Measurements from ENCODE around the gene PTBP3. TPM values are rescaled to one million over a fixed set of nuclear protein-coding genes. Genes with fewer than 3 reads are reported as not detected.

The PTBP3 gene
- total RNA-seq, 4 donors from 2014 or later = 52.1 to 126 (median 71.0) TPM

DNA sequence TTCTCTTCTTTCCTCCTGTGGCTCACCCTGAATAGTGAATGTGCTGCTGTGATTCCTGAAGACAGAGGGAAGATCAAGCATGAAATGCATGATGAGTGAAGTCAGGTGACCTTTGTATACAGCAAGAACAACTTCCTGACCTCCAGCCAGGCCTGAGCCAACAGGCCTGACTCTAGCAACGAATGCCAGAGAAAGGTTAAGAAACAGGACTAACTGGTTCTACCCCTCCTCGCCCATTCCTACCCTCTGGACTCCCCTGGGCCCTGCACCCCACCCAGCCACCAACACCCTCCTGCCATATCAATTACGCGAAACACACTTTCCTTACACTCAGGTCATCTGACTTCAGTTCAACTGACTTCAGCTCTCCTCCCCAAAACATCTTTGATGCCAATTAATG, 163.2 kb downstream of the PTBP3 start:
- H3K36me3 ChIP-seq = no peaks in the 10 kb centered on the region
- TF ChIP-seq CTCF (IDR thresholded peaks at IDR 0.05) (peak in 1 of 6 experiments; percentile 6), POLR2A (IDR thresholded peaks at IDR 0.05) (peak in 1 of 2 donors; percentile 27)
- H3K4me3 ChIP-seq = no peak overlapping the region
- peak in 2 of 3 donors; percentile 68 to 73 for DNase-seq
- peaks cover 5 to 19% (median 10%) of the 10 kb centered on the region in 4 donors for H3K4me1 ChIP-seq
- no peaks in the 10 kb centered on the region for H3K27me3 ChIP-seq
- peak overlapping the region in 3 of 4 donors; percentile 59 to 87 (median 71) for H3K27ac ChIP-seq
- H3K9me3 ChIP-seq = no peaks in the 10 kb centered on the region

DNA sequence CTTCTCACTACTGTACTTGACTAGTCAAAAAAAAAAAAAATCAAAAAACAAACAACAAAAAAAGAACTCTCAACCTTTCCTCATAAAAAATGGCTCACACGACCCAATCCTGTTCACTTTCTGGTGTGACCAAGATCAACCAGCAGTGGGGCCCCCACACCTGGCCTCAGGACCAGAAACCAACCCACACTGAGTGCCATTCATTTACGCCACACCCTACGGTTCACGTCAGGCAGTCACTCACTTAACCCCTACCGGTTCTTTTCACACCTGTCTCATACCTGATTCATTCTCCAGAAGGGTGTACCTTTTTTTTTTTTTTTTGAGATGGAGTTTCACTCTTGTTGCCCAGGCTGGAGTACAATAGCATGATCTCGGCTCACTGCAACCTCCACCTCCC, 164.1 kb downstream of the PTBP3 start:
- Histone ChIP-seq H3K4me3 (no peak overlapping the region), H3K4me1 (peaks cover 4 to 19% (median 8%) of the 10 kb centered on the region in 4 donors), H3K27me3 (no peaks in the 10 kb centered on the region), H3K36me3 (no peaks in the 10 kb centered on the region), H3K9me3 (no peaks in the 10 kb centered on the region), H3K27ac (peak overlapping the region in 3 of 4 donors; percentile 25 to 87 (median 71))
- peak in 2 of 3 donors; percentile 51 to 69 for DNase-seq
- TF ChIP-seq POLR2A (IDR thresholded peaks at IDR 0.05) = no peak
- TF ChIP-seq CTCF (IDR thresholded peaks at IDR 0.05) = no peak

DNA sequence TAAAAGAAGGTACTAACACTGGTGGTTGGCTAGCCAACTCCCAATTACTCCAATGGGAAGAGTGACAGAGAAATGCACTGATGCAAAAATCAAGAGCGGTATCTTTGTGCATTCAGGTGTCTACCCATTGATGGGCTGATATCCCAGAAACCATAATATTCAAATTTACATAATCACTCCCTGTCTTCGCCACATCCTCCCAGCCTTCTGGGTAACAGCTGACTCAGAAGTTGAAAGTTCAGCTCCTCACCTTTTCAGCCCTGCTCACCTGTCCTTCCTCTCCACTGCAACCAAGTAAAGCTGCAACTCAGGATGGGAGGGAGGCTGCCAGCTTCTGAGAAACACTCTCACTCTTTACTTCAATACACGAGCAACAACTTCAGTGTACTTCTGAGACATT, 165.2 kb downstream of the PTBP3 start:
- peak overlapping the region in 3 of 4 donors; percentile 18 to 87 (median 25) for H3K27ac ChIP-seq
- peak in 1 of 2 donors; percentile 40 for TF ChIP-seq POLR2A (IDR thresholded peaks at IDR 0.05)
- TF ChIP-seq CTCF (IDR thresholded peaks at IDR 0.05) = no peak
- H3K4me1 ChIP-seq = peaks cover 0 to 10% (median 0%) of the 10 kb centered on the region in 4 donors
- H3K27me3 ChIP-seq = no peaks in the 10 kb centered on the region
- H3K36me3 ChIP-seq = no peaks in the 10 kb centered on the region
- peak in 1 of 3 donors; percentile 71 for DNase-seq
- no peaks in the 10 kb centered on the region for H3K9me3 ChIP-seq
- no peak overlapping the region for H3K4me3 ChIP-seq

Small RNA genes within 50 kb of the gene (small RNA-seq; reads per million reads assigned to genes)
- gene RF00019 (0 reads per million in 2 donors), gene RN7SL430P (0 reads per million in 2 donors), gene RN7SL57P (0 reads per million in 2 donors), gene RNA5SP295 (0 reads per million in 2 donors)

Other genes starting within 250 kb of the PTBP3 start
- 10 to 100 TPM; 10.6 to 28.9 (median 21.3) TPM for gene SUSD1, start 158.3 kb downstream of the PTBP3 start, total RNA-seq
- gene HSDL2, start 46.5 kb upstream of the PTBP3 start, total RNA-seq = 10 to 100 TPM; 23.6 to 60.7 (median 39.9) TPM
- gene KIAA1958, start 153.2 kb upstream of the PTBP3 start, total RNA-seq = 10 to 100 TPM; 13.1 to 17.2 (median 16.7) TPM